Measurements from ENCODE around the gene TNFRSF8.

DNA sequence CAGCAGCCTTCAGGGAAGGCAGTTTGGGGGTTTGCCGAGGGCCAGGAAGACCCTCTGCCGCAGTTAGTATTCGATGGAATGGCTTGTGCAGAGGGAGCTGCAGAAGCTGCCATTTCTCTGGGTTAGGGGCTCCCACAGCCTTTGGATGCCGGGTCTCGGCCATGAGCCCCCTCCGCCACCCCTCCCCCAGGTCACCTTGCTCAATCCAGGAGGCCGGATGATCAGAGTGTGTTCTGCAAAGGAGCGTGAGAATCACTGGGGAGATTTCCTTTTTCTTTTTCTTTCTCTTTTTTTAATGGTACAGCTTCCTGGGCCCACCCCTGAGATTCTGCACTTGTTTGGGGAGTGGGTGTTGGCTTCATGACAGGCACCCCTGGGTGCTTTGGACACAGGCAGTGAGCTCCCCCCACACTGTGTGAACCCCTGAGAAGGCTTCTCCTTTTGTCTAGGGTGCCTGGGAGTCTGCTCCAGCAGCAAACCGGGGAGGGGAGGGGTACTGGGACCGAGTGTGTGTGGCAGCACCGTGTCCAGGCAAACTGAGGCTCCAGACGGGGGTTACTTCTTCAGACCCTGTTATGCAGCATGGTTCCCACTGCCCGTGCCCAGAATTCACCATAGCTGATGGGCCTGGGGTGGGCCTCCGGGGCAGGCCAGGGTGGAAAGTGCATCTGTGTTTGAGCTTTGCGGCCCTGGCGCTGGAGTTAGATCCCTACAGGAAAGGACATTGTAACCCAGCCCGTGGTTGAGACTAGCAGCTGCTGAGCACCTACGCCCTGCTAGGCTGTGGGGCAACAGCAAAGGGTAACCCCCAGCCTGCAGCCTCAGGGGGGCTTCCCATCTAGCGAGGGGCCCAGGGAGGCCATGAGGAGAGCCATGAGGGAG lies 122.2 kb downstream of the TNFRSF8 start:
- TF ChIP-seq NR1H2 (CRISPR knock-in tag; IDR thresholded peaks at IDR 0.05) (no peak), SP1 (CRISPR knock-in tag; conservative IDR thresholded peaks at IDR 0.05) (no peak), FOXJ3 (CRISPR knock-in tag; IDR thresholded peaks at IDR 0.05; ENCODE audit: borderline replicate concordance) (no peak), TEAD4 (CRISPR knock-in tag; IDR thresholded peaks at IDR 0.05) (no peak), JUN (CRISPR knock-in tag; IDR thresholded peaks at IDR 0.05) (no peak), ZNF138 (CRISPR knock-in tag; conservative IDR thresholded peaks at IDR 0.05) (no peak), NFYB (CRISPR knock-in tag; conservative IDR thresholded peaks at IDR 0.05; ENCODE audit: low read depth) (no peak), NR3C1 (CRISPR knock-in tag; conservative IDR thresholded peaks at IDR 0.05; ENCODE audit: low read depth) (no peak)
- TF ChIP-seq, protein P1, sequence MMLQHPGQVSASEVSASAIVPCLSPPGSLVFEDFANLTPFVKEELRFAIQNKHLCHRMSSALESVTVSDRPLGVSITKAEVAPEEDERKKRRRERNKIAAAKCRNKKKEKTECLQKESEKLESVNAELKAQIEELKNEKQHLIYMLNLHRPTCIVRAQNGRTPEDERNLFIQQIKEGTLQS (CRISPR knock-in tag; conservative IDR thresholded peaks at IDR 0.05) = no peak
- TF ChIP-seq, protein P2, sequence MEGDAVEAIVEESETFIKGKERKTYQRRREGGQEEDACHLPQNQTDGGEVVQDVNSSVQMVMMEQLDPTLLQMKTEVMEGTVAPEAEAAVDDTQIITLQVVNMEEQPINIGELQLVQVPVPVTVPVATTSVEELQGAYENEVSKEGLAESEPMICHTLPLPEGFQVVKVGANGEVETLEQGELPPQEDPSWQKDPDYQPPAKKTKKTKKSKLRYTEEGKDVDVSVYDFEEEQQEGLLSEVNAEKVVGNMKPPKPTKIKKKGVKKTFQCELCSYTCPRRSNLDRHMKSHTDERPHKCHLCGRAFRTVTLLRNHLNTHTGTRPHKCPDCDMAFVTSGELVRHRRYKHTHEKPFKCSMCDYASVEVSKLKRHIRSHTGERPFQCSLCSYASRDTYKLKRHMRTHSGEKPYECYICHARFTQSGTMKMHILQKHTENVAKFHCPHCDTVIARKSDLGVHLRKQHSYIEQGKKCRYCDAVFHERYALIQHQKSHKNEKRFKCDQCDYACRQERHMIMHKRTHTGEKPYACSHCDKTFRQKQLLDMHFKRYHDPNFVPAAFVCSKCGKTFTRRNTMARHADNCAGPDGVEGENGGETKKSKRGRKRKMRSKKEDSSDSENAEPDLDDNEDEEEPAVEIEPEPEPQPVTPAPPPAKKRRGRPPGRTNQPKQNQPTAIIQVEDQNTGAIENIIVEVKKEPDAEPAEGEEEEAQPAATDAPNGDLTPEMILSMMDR (IDR thresholded peaks at IDR 0.05) = no peak
- TF ChIP-seq, protein P3, sequence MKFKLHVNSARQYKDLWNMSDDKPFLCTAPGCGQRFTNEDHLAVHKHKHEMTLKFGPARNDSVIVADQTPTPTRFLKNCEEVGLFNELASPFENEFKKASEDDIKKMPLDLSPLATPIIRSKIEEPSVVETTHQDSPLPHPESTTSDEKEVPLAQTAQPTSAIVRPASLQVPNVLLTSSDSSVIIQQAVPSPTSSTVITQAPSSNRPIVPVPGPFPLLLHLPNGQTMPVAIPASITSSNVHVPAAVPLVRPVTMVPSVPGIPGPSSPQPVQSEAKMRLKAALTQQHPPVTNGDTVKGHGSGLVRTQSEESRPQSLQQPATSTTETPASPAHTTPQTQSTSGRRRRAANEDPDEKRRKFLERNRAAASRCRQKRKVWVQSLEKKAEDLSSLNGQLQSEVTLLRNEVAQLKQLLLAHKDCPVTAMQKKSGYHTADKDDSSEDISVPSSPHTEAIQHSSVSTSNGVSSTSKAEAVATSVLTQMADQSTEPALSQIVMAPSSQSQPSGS (CRISPR knock-in tag; IDR thresholded peaks at IDR 0.05; ENCODE audit: borderline replicate concordance, low read depth) = no peak
- TF ChIP-seq, protein P4, sequence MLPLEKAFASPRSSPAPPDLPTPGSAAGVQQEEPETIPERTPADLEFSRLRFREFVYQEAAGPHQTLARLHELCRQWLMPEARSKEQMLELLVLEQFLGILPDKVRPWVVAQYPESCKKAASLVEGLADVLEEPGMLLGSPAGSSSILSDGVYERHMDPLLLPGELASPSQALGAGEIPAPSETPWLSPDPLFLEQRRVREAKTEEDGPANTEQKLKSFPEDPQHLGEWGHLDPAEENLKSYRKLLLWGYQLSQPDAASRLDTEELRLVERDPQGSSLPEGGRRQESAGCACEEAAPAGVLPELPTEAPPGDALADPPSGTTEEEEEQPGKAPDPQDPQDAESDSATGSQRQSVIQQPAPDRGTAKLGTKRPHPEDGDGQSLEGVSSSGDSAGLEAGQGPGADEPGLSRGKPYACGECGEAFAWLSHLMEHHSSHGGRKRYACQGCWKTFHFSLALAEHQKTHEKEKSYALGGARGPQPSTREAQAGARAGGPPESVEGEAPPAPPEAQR (CRISPR knock-in tag; IDR thresholded peaks at IDR 0.05) = no peak
